Measurements from ENCODE around the gene FARP1. TPM values are rescaled to one million over a fixed set of nuclear protein-coding genes. Genes with fewer than 3 reads are reported as not detected.

Gene FARP1
- polyA plus RNA-seq, 1 of the 3 experiments (the other 2 are of a cell fraction) = 12.0 TPM

DNA sequence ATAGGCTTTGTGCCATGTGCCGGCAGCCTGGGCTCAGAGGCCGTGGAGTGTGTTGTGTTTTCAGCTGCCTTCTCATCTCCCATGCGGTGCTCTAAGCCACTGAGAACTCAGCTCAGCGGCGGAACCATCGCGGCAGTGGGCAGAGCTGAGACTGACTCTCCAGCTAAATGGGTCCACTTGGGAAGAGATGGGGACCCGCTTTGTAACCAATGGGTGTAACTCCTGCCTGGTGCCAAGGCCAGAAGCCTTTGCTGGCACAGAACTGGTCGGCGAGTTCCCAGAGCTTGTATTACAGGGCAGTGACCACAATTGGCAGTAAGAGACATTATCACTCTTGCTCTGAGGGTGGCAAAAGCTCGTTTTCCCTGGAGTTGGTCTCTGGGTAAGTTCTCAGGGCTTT lies 251.0 kb downstream of the FARP1 start:
- 96% methylated on average over 11 of the region's 11 CpGs for WGBS (ENCODE audit: low lambda C conversion rate)
- no peak overlapping the region for H3K4me3 ChIP-seq (ENCODE audit: low read depth in 2 of 2, low read length in 1 of 2)
- H3K9me3 ChIP-seq = no peaks in the 10 kb centered on the region
- H3K27ac ChIP-seq (ENCODE audit: low read depth in 2 of 2, low read length in 1 of 2) = no peak overlapping the region
- ChIA-PET POLR2A (no interaction called here), CTCF (interaction anchor here (1.3 kb wide), 1 partner anchor 54 kb away, joined by 3 read pairs; no protein-coding TSS in a partner anchor)
- H3K4me1 ChIP-seq (ENCODE audit: control insufficient read depth in 1 of 2, insufficient read depth in 2 of 2, low read depth in 1 of 2, low read length in 1 of 2) = peaks cover 0 to 3% of the 10 kb centered on the region in 2 experiments; a peak in 2 of 4 replicates
- H4K20me1 ChIP-seq (ENCODE audit: insufficient read depth) = no peaks in the 10 kb centered on the region
- H3K79me2 ChIP-seq (ENCODE audit: insufficient read depth) = no peaks in the 10 kb centered on the region
- H3K9ac ChIP-seq = no peak overlapping the region
- H3F3A ChIP-seq (replicated peaks; ENCODE audit: insufficient read depth) = no peaks in the 10 kb centered on the region
- H3K4me2 ChIP-seq = no peak overlapping the region
- no peaks in the 10 kb centered on the region for H3K9me2 ChIP-seq
- TF ChIP-seq FOXJ3 (CRISPR knock-in tag; IDR thresholded peaks at IDR 0.05) (no peak), GATA2 (CRISPR knock-in tag; IDR thresholded peaks at IDR 0.05) (no peak), NRF1 (IDR thresholded peaks at IDR 0.05; ENCODE audit: low read depth, low read length) (no peak)
- TF ChIP-seq, protein P1, sequence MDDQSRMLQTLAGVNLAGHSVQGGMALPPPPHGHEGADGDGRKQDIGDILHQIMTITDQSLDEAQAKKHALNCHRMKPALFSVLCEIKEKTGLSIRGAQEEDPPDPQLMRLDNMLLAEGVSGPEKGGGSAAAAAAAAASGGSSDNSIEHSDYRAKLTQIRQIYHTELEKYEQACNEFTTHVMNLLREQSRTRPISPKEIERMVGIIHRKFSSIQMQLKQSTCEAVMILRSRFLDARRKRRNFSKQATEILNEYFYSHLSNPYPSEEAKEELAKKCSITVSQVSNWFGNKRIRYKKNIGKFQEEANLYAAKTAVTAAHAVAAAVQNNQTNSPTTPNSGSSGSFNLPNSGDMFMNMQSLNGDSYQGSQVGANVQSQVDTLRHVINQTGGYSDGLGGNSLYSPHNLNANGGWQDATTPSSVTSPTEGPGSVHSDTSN (IDR thresholded peaks at IDR 0.05) = no peak
- H3K36me3 ChIP-seq (replicated peaks in 1 of 2; ENCODE audit: control insufficient read depth in 1 of 2, insufficient read depth in 2 of 2, low read length in 1 of 2) = peaks cover 4 to 41% of the 10 kb centered on the region in 2 experiments
- H3K27me3 ChIP-seq (ENCODE audit: insufficient read depth) = no peaks in the 10 kb centered on the region
- no peak for DNase-seq
- no peak overlapping the region for H2AFZ ChIP-seq (ENCODE audit: low read depth)

- WGBS (ENCODE audit: low lambda C conversion rate) = 95% methylated on average over 37 of the region's 37 CpGs
- Histone ChIP-seq H4K20me1 (ENCODE audit: insufficient read depth) (no peaks in the 10 kb centered on the region), H3K4me1 (ENCODE audit: control insufficient read depth in 1 of 2, insufficient read depth in 2 of 2, low read depth in 1 of 2, low read length in 1 of 2) (peaks cover 6 to 8% of the 10 kb centered on the region in 2 experiments; a peak in 3 of 4 replicates), H3K9me2 (no peaks in the 10 kb centered on the region), H2AFZ (ENCODE audit: low read depth) (no peak overlapping the region), H3K4me3 (ENCODE audit: low read depth in 2 of 2, low read length in 1 of 2) (no peak overlapping the region), H3K9me3 (no peaks in the 10 kb centered on the region), H3K4me2 (no peak overlapping the region), H3F3A (replicated peaks; ENCODE audit: insufficient read depth) (peaks cover 4% of the 10 kb centered on the region), H3K27ac (ENCODE audit: low read depth in 2 of 2, low read length in 1 of 2) (no peak overlapping the region), H3K36me3 (replicated peaks in 1 of 2; ENCODE audit: control insufficient read depth in 1 of 2, insufficient read depth in 2 of 2, low read length in 1 of 2) (peaks cover 4 to 31% of the 10 kb centered on the region in 2 experiments), H3K27me3 (ENCODE audit: insufficient read depth) (no peaks in the 10 kb centered on the region), H3K79me2 (ENCODE audit: insufficient read depth) (no peaks in the 10 kb centered on the region), H3K9ac (no peak overlapping the region)
- no peak for DNase-seq
- POLR2A ChIA-PET = no interaction called here
- TF ChIP-seq MXI1 (IDR thresholded peaks at IDR 0.05; ENCODE audit: low read depth, low read length) (no peak), MAX (IDR thresholded peaks at IDR 0.05; ENCODE audit: low read depth) (no peak), CHD2 (IDR thresholded peaks at IDR 0.05; ENCODE audit: low read length, partially characterized antibody) (no peak), USF1 (IDR thresholded peaks at IDR 0.05; ENCODE audit: borderline replicate concordance, low read depth) (no peak), EZH2phosphoT487 (IDR thresholded peaks at IDR 0.05; ENCODE audit: borderline replicate concordance, low read depth) (no peak), RAD21 (IDR thresholded peaks at IDR 0.05; ENCODE audit: low read length) (no peak), RFX5 (IDR thresholded peaks at IDR 0.05; ENCODE audit: low read length) (no peak), SIN3A (IDR thresholded peaks at IDR 0.05; ENCODE audit: borderline replicate concordance, low read depth, low read length) (no peak), MEF2A (IDR thresholded peaks at IDR 0.05; ENCODE audit: borderline replicate concordance, low read depth) (no peak), FOSL2 (IDR thresholded peaks at IDR 0.05; ENCODE audit: borderline replicate concordance, low read depth) (no peak), RXRA (IDR thresholded peaks at IDR 0.05; ENCODE audit: borderline replicate concordance, low read depth) (no peak)
- TF ChIP-seq, protein P2, sequence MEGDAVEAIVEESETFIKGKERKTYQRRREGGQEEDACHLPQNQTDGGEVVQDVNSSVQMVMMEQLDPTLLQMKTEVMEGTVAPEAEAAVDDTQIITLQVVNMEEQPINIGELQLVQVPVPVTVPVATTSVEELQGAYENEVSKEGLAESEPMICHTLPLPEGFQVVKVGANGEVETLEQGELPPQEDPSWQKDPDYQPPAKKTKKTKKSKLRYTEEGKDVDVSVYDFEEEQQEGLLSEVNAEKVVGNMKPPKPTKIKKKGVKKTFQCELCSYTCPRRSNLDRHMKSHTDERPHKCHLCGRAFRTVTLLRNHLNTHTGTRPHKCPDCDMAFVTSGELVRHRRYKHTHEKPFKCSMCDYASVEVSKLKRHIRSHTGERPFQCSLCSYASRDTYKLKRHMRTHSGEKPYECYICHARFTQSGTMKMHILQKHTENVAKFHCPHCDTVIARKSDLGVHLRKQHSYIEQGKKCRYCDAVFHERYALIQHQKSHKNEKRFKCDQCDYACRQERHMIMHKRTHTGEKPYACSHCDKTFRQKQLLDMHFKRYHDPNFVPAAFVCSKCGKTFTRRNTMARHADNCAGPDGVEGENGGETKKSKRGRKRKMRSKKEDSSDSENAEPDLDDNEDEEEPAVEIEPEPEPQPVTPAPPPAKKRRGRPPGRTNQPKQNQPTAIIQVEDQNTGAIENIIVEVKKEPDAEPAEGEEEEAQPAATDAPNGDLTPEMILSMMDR (IDR thresholded peaks at IDR 0.05) = no peak
- TF ChIP-seq, protein P1 (IDR thresholded peaks at IDR 0.05) = no peak
- TF ChIP-seq, protein P3, sequence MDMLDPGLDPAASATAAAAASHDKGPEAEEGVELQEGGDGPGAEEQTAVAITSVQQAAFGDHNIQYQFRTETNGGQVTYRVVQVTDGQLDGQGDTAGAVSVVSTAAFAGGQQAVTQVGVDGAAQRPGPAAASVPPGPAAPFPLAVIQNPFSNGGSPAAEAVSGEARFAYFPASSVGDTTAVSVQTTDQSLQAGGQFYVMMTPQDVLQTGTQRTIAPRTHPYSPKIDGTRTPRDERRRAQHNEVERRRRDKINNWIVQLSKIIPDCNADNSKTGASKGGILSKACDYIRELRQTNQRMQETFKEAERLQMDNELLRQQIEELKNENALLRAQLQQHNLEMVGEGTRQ (IDR thresholded peaks at IDR 0.05; ENCODE audit: borderline replicate concordance, low read depth, low read length) = no peak
- CTCF ChIA-PET = interaction anchor here (1.3 kb wide), 1 partner anchor 53 kb away, joined by 3 read pairs; no protein-coding TSS in a partner anchor
Observed at GRCh38 chr13:98394820-98395510, 252.1 kb downstream of the FARP1 start.
